Measurements from ENCODE around the gene PRKCE. TPM values are rescaled to one million over a fixed set of nuclear protein-coding genes. Genes with fewer than 3 reads are reported as not detected.
A peak's percentile ranks its signal among the peaks of the same experiment; 100 is the strongest.

Gene PRKCE
- total RNA-seq, 1 experiment from 2014 or later: 1.3 TPM

DNA sequence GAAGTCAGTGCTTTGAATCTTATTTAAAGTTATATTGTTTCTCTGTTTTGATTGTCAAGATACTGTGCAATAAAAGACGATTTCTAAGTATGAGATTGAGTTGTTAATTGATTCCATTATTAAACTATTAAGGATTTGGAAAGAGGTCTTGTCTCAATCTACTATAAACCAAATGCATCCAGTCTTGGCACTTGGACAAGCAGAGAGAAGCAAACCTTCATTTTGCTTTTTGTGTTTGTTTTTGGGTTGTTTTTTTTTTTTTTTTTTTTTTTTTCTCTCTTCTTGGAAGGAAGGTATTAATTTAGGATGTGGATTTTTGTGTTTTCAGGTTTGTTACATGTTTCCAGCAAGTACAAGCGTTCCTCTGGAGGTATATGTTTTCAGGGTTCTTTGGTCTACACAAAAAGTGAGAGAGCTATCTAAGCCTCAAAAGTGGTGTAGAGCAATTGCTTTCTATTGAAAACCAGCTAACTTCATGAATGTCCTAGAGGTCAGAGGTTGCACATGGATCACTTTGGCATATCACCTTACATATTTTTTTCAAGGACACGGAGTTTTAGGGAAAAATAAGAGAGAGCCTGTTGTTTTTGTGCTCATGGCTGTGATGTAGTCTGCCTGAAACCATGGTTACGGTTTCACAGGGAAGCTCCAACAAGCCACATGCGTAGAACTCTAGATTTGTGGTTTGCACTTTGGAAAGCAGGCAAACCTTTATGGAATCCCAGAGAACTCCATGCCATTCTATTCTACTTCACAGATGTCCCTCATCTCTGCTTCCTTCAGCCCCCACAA is 1.8 kb downstream of the PRKCE start:
- Mint-ChIP-seq H3K4me3 (peak overlapping the region in 1 of 2 experiments; percentile 81; a peak in 4 of 5 replicates), H3K27ac (no peak overlapping the region), H3K4me1 (peaks cover 17% of the 10 kb centered on the region in 2 experiments), H3K27me3 (ENCODE audit: low read depth) (peaks cover 77% of the 10 kb centered on the region), H3K9me3 (no peaks in the 10 kb centered on the region; a peak in 1 of 5 replicates), H3K36me3 (ENCODE audit: insufficient read depth in 1 of 3, low read depth in 3 of 3) (no peaks in the 10 kb centered on the region; a peak in 2 of 7 replicates)
- H3K23me2 ChIP-seq (ENCODE audit: insufficient read length, low read depth, low read length, poor library complexity, severe bottlenecking): peaks cover 28% of the 10 kb centered on the region
- TF ChIP-seq, protein P1, sequence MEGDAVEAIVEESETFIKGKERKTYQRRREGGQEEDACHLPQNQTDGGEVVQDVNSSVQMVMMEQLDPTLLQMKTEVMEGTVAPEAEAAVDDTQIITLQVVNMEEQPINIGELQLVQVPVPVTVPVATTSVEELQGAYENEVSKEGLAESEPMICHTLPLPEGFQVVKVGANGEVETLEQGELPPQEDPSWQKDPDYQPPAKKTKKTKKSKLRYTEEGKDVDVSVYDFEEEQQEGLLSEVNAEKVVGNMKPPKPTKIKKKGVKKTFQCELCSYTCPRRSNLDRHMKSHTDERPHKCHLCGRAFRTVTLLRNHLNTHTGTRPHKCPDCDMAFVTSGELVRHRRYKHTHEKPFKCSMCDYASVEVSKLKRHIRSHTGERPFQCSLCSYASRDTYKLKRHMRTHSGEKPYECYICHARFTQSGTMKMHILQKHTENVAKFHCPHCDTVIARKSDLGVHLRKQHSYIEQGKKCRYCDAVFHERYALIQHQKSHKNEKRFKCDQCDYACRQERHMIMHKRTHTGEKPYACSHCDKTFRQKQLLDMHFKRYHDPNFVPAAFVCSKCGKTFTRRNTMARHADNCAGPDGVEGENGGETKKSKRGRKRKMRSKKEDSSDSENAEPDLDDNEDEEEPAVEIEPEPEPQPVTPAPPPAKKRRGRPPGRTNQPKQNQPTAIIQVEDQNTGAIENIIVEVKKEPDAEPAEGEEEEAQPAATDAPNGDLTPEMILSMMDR (conservative IDR thresholded peaks at IDR 0.05): no peak
- no peak overlapping the region for H2AK5ac ChIP-seq (ENCODE audit: insufficient read length, low read length)
- H3K23ac ChIP-seq (ENCODE audit: insufficient read length, low read depth, low read length): no peak overlapping the region
- H3K79me1 ChIP-seq (ENCODE audit: insufficient read depth, low read depth, low read length, poor library complexity, severe bottlenecking): no peaks in the 10 kb centered on the region
- H2BK120ac ChIP-seq (ENCODE audit: low read depth, low read length, poor library complexity, severe bottlenecking): no peak overlapping the region
- peaks cover 3% of the 10 kb centered on the region for H4K20me1 ChIP-seq (ENCODE audit: control insufficient read depth, insufficient read depth, insufficient read length)
- no peaks in the 10 kb centered on the region for H3K79me2 ChIP-seq (ENCODE audit: insufficient read depth, low read length)
- no peak overlapping the region for H3K4ac ChIP-seq (ENCODE audit: low read depth, low read length)
- H2AFZ ChIP-seq (ENCODE audit: low read length): no peak overlapping the region
- no CpG with 5 or more reads among the region's 5 CpGs for WGBS (ENCODE audit: extremely low coverage, insufficient read length, low lambda C conversion rate)
- no peak overlapping the region for H3K9ac ChIP-seq (ENCODE audit: extremely low read depth, insufficient read length, low read length)
- H3K18ac ChIP-seq (ENCODE audit: insufficient read length, low read depth, low read length): no peak overlapping the region
- no peak overlapping the region for H3K4me2 ChIP-seq (ENCODE audit: insufficient read depth, insufficient read length, low read length)
- no peak overlapping the region for H2BK5ac ChIP-seq (ENCODE audit: insufficient read length, low read length)
- no peak overlapping the region for H4K8ac ChIP-seq (replicated peaks; ENCODE audit: insufficient read length, low read depth, low read length)
- H2BK20ac ChIP-seq (ENCODE audit: low read depth, low read length, poor library complexity, severe bottlenecking): no peak overlapping the region
- no peak for DNase-seq
- H2BK12ac ChIP-seq (ENCODE audit: insufficient read length, low read depth, low read length): no peak overlapping the region
- no peak overlapping the region for H3K27ac ChIP-seq (ENCODE audit: insufficient read length, low read depth, low read length)
- no peak overlapping the region for H2BK15ac ChIP-seq (ENCODE audit: low read depth, low read length)
- no peaks in the 10 kb centered on the region for H3K4me1 ChIP-seq (ENCODE audit: insufficient read depth, low read length)
- no peak overlapping the region for H4K91ac ChIP-seq (ENCODE audit: insufficient read length, low read depth, low read length)
- H3K27me3 ChIP-seq (ENCODE audit: insufficient read depth, low read length): peaks cover 40% of the 10 kb centered on the region
- no peak overlapping the region for H3K14ac ChIP-seq (ENCODE audit: insufficient read depth, low read length)
- no peak overlapping the region for H3T11ph ChIP-seq (ENCODE audit: low read length)
- H4K5ac ChIP-seq (ENCODE audit: insufficient read length, low read depth, low read length): no peak overlapping the region
- no peaks in the 10 kb centered on the region for H3K9me3 ChIP-seq (ENCODE audit: control insufficient read depth, low read depth, low read length)
- no peak overlapping the region for H3K56ac ChIP-seq (ENCODE audit: insufficient read length, low read depth, low read length)
